Hindlimb muscle (tissue), 1 donor: ENCODE measurements around the gene FAF1. TPM values are rescaled to one million over a fixed set of nuclear protein-coding genes. Genes with fewer than 3 reads are reported as not detected.

Experiments used
- DNase-seq: peaks from one replicate; pipeline ENCODE4 v3.0.0-alpha.2; 2013
- polyA plus RNA-seq: library from polyadenylated mRNA; unstranded; fragments of 120-200 nt; gene quantifications from one replicate; pipeline ENCODE4 v1.2.1, GENCODE V29; 2013; ENCODE audit not compliant: insufficient read length

Gene FAF1
- polyA plus RNA-seq, 1 donor: 43.5 TPM

- no peak for DNase-seq
Observed at GRCh38 chr1:50620680-50621329, 339.3 kb downstream of the FAF1 start.

GRCh38 chr1:50615036-50615750 lies 344.9 kb downstream of the FAF1 start:
- DNase-seq: no peak

GRCh38 chr1:50611675-50612074 lies 348.4 kb downstream of the FAF1 start:
- no peak for DNase-seq

GRCh38 chr1:50610563-50610962 lies 349.5 kb downstream of the FAF1 start:
- no peak for DNase-seq

- DNase-seq: no peak
Observed at GRCh38 chr1:50609508-50609907, 350.6 kb downstream of the FAF1 start.

- no peak for DNase-seq
Observed at GRCh38 chr1:50605186-50605875, 354.7 kb downstream of the FAF1 start.

GRCh38 chr1:50604580-50604979 lies 355.5 kb downstream of the FAF1 start:
- no peak for DNase-seq

- no peak for DNase-seq
Observed at GRCh38 chr1:50603274-50604271, 356.5 kb downstream of the FAF1 start.

- no peak for DNase-seq
Observed at GRCh38 chr1:50599546-50599945, 360.5 kb downstream of the FAF1 start.

GRCh38 chr1:50595874-50596273 lies 364.2 kb downstream of the FAF1 start:
- DNase-seq: no peak

GRCh38 chr1:50593515-50593914 lies 366.6 kb downstream of the FAF1 start:
- DNase-seq: no peak

- no peak for DNase-seq
Observed at GRCh38 chr1:50591598-50591997, 368.5 kb downstream of the FAF1 start.

- DNase-seq: no peak
Observed at GRCh38 chr1:50582346-50582745, 377.7 kb downstream of the FAF1 start.

GRCh38 chr1:50570066-50570468 lies 390.0 kb downstream of the FAF1 start:
- no peak for DNase-seq

GRCh38 chr1:50568782-50569181 lies 391.3 kb downstream of the FAF1 start:
- no peak for DNase-seq

- DNase-seq: no peak
Observed at GRCh38 chr1:50566405-50566804, 393.7 kb downstream of the FAF1 start.

GRCh38 chr1:50564417-50564816 lies 395.6 kb downstream of the FAF1 start:
- no peak for DNase-seq

GRCh38 chr1:50562106-50562505 lies 398.0 kb downstream of the FAF1 start:
- DNase-seq: no peak

- no peak for DNase-seq
Observed at GRCh38 chr1:50559421-50559820, 400.6 kb downstream of the FAF1 start.

- DNase-seq: no peak
Observed at GRCh38 chr1:50553921-50554320, 406.1 kb downstream of the FAF1 start.

GRCh38 chr1:50548243-50548642 lies 411.8 kb downstream of the FAF1 start:
- no peak for DNase-seq

- DNase-seq: no peak
Observed at GRCh38 chr1:50542362-50542761, 417.7 kb downstream of the FAF1 start.

- DNase-seq: no peak
Observed at GRCh38 chr1:50538476-50538875, 421.6 kb downstream of the FAF1 start.
